ENCODE measurements around the gene DDX51. TPM values are rescaled to one million over a fixed set of nuclear protein-coding genes. Genes with fewer than 3 reads are reported as not detected.
"Not testable (repeated sequence)": the region's sequence is repeated elsewhere in the genome, so short reads cannot be mapped to it uniquely, and the experiment has no call there.

The DDX51 gene
- total RNA-seq, 1 donor from 2014 or later = 10.2 TPM

- H3K79me2 ChIP-seq (ENCODE audit: insufficient read depth, low read length) = peaks cover 25% of the 10 kb centered on the region
- FAIRE-seq (no peak), DNase-seq (ENCODE audit: low read depth) (no peak)
- peaks cover 3% of the 10 kb centered on the region for H3K4me1 Mint-ChIP-seq (ENCODE audit: low read depth, unreplicated experiment)
- H3K9ac ChIP-seq (ENCODE audit: low read length) = no peak overlapping the region
- no peak overlapping the region for H3K4me3 Mint-ChIP-seq (ENCODE audit: unreplicated experiment)
- no peak overlapping the region for H3K4me2 ChIP-seq (ENCODE audit: low read length)
- H3K36me3 Mint-ChIP-seq (ENCODE audit: low read depth, unreplicated experiment) = no peaks in the 10 kb centered on the region
- no peaks in the 10 kb centered on the region for H3K9me3 Mint-ChIP-seq (ENCODE audit: unreplicated experiment)
- no peaks in the 10 kb centered on the region for H3K27me3 ChIP-seq (ENCODE audit: insufficient read depth, low read length)
- TF ChIP-seq, protein P1, sequence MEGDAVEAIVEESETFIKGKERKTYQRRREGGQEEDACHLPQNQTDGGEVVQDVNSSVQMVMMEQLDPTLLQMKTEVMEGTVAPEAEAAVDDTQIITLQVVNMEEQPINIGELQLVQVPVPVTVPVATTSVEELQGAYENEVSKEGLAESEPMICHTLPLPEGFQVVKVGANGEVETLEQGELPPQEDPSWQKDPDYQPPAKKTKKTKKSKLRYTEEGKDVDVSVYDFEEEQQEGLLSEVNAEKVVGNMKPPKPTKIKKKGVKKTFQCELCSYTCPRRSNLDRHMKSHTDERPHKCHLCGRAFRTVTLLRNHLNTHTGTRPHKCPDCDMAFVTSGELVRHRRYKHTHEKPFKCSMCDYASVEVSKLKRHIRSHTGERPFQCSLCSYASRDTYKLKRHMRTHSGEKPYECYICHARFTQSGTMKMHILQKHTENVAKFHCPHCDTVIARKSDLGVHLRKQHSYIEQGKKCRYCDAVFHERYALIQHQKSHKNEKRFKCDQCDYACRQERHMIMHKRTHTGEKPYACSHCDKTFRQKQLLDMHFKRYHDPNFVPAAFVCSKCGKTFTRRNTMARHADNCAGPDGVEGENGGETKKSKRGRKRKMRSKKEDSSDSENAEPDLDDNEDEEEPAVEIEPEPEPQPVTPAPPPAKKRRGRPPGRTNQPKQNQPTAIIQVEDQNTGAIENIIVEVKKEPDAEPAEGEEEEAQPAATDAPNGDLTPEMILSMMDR (IDR thresholded peaks at IDR 0.05; ENCODE audit: insufficient read depth, low read depth, low read length) = no peak
- no peak for TF ChIP-seq EZH2 (IDR thresholded peaks at IDR 0.05; ENCODE audit: insufficient read depth, low read length)
- peaks cover 45% of the 10 kb centered on the region for H4K20me1 ChIP-seq (ENCODE audit: insufficient read depth, low read length)
- H3K4me1 ChIP-seq (ENCODE audit: insufficient read depth, low read length) = no peaks in the 10 kb centered on the region
- no peaks in the 10 kb centered on the region for H3K27me3 Mint-ChIP-seq (ENCODE audit: low read depth, unreplicated experiment)
- no peak overlapping the region for H3K4me3 ChIP-seq (ENCODE audit: insufficient read depth, low read depth, low read length)
- H3K9me3 ChIP-seq (ENCODE audit: insufficient read depth, low read depth, low read length) = peaks cover 2% of the 10 kb centered on the region
- H3K27ac Mint-ChIP-seq (ENCODE audit: unreplicated experiment) = no peak overlapping the region
- H3K27ac ChIP-seq (ENCODE audit: low read depth, low read length) = no peak overlapping the region
- no peaks in the 10 kb centered on the region for H3K36me3 ChIP-seq (ENCODE audit: insufficient read depth, low read length)
- no peak overlapping the region for H2AFZ ChIP-seq (ENCODE audit: low read depth, low read length)
Observed at GRCh38 chr12:132150780-132151144, 6.6 kb upstream of the DDX51 start.

DNA sequence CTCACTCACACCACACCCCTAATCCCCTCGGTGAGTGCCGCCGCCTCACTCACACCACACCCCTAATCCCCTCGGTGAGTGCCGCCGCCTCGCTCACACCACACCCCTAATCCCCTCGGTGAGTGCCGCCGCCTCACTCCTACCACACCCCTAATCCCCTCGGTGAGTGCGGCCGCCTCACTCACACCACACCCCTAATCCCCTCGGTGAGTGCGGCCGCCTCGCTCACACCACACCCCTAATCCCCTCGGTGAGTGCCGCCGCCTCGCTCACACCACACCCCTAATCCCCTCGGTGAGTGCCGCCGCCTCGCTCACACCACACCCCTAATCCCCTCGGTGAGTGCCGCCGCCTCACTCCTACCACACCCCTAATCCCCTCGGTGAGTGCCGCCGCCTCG is 5.4 kb upstream of the DDX51 start:
- not testable (repeated sequence) for FAIRE-seq; H3K4me1 Mint-ChIP-seq (ENCODE audit: low read depth, unreplicated experiment); H3K4me1 ChIP-seq (ENCODE audit: insufficient read depth, low read length); H3K4me2 ChIP-seq (ENCODE audit: low read length); H3K4me3 Mint-ChIP-seq (ENCODE audit: unreplicated experiment); H2AFZ ChIP-seq (ENCODE audit: low read depth, low read length); H3K27ac ChIP-seq (ENCODE audit: low read depth, low read length); DNase-seq (ENCODE audit: low read depth); H3K4me3 ChIP-seq (ENCODE audit: insufficient read depth, low read depth, low read length); H3K9me3 Mint-ChIP-seq (ENCODE audit: unreplicated experiment); H3K27me3 Mint-ChIP-seq (ENCODE audit: low read depth, unreplicated experiment); H3K27me3 ChIP-seq (ENCODE audit: insufficient read depth, low read length); H3K9ac ChIP-seq (ENCODE audit: low read length); H3K9me3 ChIP-seq (ENCODE audit: insufficient read depth, low read depth, low read length); H3K27ac Mint-ChIP-seq (ENCODE audit: unreplicated experiment); H3K36me3 ChIP-seq (ENCODE audit: insufficient read depth, low read length); H3K36me3 Mint-ChIP-seq (ENCODE audit: low read depth, unreplicated experiment)
- peaks cover 49% of the 10 kb centered on the region for H4K20me1 ChIP-seq (ENCODE audit: insufficient read depth, low read length)
- H3K79me2 ChIP-seq (ENCODE audit: insufficient read depth, low read length) = peaks cover 37% of the 10 kb centered on the region

DNA sequence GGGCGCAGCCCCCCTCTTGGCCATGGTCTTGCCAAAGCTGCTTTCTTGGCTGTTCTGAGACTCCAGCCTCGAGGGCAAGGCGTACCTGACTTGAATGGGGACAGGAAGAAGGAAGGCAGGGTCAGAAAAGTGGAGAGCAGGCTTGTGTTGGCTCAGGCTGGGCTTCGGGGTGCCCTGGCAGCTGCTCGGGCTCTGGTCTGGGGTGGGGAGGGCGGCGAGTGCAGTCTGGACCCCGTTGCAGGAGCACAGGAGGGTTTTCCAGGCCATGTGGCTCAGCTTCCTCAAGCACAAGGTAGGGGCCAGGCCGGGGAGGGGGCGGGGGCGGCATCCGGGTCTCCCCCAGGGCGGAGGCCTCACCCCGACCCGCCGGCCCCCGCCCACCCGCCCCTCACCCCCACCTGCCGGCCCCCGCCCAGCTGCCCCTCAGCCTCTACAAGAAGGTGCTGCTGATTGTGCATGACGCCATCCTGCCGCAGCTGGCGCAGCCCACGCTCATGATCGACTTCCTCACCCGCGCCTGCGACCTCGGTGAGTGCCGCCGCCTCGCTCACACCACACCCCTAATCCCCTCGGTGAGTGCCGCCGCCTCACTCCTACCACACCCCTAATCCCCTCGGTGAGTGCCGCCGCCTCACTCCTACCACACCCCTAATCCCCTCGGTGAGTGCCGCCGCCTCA is 4.4 kb upstream of the DDX51 start:
- Histone ChIP-seq H3K79me2 (ENCODE audit: insufficient read depth, low read length) (peaks cover 42% of the 10 kb centered on the region), H3K27me3 (ENCODE audit: insufficient read depth, low read length) (no peaks in the 10 kb centered on the region), H3K4me3 (ENCODE audit: insufficient read depth, low read depth, low read length) (no peak overlapping the region), H3K9me3 (ENCODE audit: insufficient read depth, low read depth, low read length) (no peaks in the 10 kb centered on the region), H3K9ac (ENCODE audit: low read length) (no peak overlapping the region), H3K4me2 (ENCODE audit: low read length) (no peak overlapping the region), H2AFZ (ENCODE audit: low read depth, low read length) (no peak overlapping the region), H3K36me3 (ENCODE audit: insufficient read depth, low read length) (no peaks in the 10 kb centered on the region), H3K27ac (ENCODE audit: low read depth, low read length) (no peak overlapping the region), H3K4me1 (ENCODE audit: insufficient read depth, low read length) (peaks cover 7% of the 10 kb centered on the region), H4K20me1 (ENCODE audit: insufficient read depth, low read length) (peaks cover 38% of the 10 kb centered on the region)
- no peak for TF ChIP-seq EZH2 (IDR thresholded peaks at IDR 0.05; ENCODE audit: insufficient read depth, low read length)
- TF ChIP-seq, protein P1 (IDR thresholded peaks at IDR 0.05; ENCODE audit: insufficient read depth, low read depth, low read length) = no peak
- H3K27me3 Mint-ChIP-seq (ENCODE audit: low read depth, unreplicated experiment) = no peaks in the 10 kb centered on the region
- no peak for FAIRE-seq
- peaks cover 3% of the 10 kb centered on the region for H3K4me1 Mint-ChIP-seq (ENCODE audit: low read depth, unreplicated experiment)
- H3K27ac Mint-ChIP-seq (ENCODE audit: unreplicated experiment) = no peak overlapping the region
- no peaks in the 10 kb centered on the region for H3K36me3 Mint-ChIP-seq (ENCODE audit: low read depth, unreplicated experiment)
- no peaks in the 10 kb centered on the region for H3K9me3 Mint-ChIP-seq (ENCODE audit: unreplicated experiment)
- H3K4me3 Mint-ChIP-seq (ENCODE audit: unreplicated experiment) = no peak overlapping the region
- DNase-seq (ENCODE audit: low read depth) = no peak

Measured in astrocyte (in vitro differentiated cells and primary cell).